HG03139 (cell line): Measurements from ENCODE around the gene IER5L.
A peak's percentile ranks its signal among the peaks of the same experiment; 100 is the strongest.
"Not testable (repeated sequence)": the region's sequence is repeated elsewhere in the genome, so short reads cannot be mapped to it uniquely, and the experiment has no call there.

ENCODE experiments used
- ATAC-seq: cut with Tn5 transposase; IDR thresholded peaks from one replicate; pipeline ENCODE4 v1.9.1; 2021; ENCODE audit not compliant: unreplicated experiment

IER5L gene

DNA sequence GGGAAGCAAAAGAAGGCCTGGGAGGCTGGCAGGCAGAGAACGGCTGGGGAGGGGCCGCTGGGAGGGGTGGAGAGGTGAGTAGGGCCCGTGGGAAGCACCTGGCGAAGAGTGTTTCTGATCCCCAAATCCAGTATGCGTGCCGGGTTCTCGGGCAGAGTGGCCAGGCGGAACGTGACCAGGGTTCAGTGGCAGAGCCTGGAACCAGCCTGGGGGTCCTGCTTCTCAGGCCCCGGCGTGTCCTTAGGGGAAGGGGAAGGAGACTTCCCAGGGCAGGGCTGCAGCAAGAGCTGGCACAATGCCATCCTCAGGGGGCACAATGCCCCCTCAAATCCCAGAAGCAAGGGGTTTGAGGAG, 25.5 kb upstream of the IER5L start:
- no peak for ATAC-seq

DNA sequence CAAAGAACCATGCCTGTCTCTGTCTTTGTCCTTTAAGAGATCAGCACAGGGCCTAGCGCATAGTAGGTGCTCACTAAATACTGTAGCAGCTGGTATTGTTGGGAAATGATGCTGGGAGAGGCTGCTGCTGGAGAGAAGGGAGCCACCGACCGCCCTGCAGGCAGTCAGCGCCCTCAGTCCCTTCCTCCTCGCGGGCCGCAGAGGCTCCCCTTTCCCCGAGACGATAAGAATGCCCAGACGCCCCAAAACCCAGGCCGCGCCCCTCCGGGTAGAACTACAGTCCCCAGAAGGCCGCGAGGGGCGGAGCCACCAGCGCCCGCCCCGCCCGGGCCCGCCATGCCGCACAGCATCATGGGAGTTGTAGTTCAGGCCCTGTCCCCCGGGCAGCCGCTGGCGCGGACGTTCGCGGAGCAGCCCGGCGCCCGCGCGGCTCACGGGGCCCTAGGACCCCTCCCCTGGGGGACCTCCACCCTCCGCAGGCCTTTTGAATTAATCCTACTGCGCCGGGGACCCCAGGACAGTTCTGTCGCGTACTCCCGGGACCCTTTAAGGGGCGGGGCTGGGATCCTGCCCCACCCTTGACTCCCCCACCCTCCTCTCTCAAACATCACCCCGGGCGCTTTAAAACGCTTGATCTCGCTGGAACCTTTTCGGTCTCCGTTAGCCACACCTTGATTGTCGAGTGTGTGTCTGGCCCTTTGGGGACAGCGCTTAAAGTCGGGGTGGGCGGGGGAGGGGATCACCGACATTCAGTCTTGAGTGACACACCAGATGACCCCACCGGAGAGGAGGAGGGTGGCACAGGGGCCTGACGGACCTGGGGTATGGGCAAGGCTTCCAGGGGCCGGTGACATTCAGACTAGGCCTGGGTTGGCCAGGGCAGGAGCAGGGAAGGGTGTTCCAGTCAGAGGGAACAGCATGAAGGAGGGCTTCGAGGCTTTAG, 24.8 kb upstream of the IER5L start:
- ATAC-seq, result peak; percentile 83

DNA sequence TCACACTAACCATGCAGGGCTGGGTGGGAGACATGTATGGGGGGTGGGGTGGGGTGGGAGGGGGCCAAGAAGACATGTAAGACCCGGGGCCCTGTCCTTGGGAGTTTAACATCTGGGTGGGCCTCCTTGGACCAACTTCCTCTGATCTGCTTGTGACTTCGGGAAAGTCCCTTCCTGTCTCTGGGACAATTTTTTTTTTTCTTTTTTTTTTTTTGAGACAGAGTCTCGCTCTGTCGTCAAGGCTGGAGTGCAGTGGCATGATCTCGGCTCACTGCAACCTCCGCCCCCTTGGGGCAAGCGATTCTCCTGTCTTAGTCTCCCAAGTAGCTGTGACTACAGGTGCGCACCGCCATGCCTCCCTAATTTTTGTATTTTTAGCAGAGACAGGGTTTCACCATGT, 23.8 kb upstream of the IER5L start:
- ATAC-seq, result no peak

DNA sequence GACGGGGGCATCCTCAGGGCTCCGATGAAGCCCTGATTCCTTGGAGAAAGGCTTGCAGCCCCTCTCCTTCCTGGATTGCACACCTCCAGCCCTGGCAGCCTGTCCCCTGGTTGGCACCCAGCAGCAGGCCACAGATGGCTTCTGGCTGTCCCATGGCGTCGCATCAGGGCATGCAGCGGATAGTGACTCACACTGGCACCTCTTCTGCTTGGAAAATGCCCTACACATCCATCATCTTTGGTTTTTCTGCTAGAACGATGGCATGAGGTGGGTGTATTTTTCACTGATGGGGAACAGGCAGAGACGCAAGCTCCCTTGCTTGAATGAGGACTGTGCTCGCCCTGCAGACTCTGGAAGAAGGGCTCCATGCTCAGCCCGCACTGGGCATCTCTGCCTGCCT, 23.2 kb upstream of the IER5L start:
- ATAC-seq, result no peak

DNA sequence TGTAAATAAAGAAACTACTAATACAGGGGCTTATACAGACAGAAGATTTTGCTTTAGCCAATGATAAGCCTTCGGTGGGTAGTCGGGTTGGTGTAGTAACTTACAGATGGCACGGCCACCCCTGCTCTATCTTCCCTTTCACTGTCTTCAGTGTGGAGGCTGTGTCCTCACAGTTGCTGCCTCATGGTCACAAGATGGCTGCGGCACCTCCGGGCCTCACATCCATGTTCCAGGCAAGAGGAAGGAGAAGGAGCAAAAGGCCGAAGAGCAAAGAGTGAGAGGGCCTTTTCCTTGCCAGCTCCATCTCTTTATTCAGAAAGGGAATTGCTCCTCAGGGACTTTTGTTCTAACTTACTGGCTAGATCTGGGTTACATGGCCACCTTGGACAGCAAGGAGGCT, 22.2 kb upstream of the IER5L start:
- ATAC-seq, result no peak

DNA sequence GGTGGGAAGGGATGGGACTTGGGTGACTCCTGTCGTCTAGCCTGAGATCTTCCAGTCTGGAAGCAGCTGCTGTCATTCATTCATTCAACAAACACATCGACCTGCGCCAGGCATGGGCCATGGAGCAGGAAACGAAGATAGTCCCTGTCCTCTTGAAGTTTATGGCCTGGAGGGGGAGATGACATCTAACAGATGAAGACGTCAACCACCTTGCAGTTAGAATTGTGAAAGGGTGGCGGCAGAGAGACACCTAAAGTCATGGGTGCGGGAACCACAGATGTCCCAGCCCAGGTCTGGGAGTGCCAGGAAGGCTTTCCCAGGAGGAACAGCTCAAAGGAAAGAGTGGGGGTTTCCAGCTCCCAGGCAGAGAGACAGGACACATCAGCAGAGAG, 21.0 kb upstream of the IER5L start:
- no peak for ATAC-seq

DNA sequence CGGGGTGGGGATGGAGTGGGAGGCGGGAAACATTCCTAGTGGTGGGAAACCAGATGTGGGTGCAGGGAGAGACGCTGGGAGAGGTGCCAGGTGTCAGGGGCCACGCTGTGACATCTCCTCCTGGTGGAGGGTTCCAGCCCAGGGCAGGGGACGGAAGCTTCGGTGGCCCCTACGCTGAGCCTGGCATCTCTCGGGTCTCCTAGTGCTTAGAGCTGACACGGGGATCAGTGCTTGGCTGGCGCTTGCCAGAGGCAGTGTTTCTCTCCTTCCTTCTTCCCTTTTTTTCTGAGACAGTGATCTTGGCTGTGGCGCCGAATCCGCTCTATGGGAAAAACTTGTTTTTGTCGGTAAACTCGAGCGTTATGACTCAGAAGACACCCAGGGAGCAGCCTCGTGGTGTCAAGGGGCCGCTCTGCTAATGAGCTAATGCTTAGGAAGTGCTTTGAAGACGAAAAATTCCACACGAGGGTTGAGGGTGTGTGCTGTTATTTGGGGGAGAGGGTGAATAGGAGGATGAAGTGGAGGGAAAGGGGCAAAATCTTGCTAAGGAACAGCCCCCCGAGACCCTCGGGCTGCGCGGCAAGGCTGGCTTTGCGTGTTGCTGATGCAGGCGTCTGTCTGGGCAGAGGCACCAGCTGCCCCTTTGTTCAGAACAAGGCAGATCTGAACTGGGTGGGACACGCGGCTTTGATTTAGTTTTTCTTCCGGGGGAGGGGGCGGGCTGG, 20.4 kb upstream of the IER5L start:
- no peak for ATAC-seq

DNA sequence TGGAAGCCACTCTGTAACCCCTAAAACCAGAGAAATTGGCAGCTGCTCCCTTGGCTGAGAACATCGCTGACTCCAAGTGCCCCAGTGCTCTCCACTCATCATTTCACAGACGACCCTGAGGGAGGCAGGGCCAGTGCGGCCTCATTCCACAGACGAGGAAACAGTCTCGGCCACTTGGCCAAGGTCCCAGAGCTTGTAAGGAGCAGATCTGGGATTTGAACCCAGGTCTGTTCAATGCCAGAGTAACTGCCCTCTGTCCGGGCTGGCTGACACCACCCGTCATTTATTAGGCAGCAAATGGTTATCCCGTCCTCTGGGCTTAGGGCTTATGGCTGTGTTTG, 19.9 kb upstream of the IER5L start:
- ATAC-seq, result no peak

DNA sequence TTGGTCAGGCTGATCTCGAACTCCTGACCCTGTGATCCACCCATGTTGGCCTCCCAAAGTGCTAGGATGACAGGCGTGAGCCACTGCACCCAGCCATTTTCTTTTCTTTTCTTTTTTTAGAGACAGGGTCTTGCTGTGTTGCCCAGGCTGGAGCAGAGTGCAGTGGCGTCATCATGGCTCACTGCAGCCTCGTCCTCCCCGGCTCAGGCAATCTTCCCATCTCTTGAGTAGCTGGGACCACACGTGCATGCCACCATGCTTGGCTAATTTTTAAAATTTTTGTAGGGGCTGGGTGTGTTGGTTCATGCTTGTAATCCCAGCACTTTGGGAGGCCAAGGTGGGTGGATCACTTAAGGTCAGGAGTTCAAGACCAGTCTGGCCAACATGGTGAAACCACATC, 19.0 kb upstream of the IER5L start:
- not testable (repeated sequence) for ATAC-seq

DNA sequence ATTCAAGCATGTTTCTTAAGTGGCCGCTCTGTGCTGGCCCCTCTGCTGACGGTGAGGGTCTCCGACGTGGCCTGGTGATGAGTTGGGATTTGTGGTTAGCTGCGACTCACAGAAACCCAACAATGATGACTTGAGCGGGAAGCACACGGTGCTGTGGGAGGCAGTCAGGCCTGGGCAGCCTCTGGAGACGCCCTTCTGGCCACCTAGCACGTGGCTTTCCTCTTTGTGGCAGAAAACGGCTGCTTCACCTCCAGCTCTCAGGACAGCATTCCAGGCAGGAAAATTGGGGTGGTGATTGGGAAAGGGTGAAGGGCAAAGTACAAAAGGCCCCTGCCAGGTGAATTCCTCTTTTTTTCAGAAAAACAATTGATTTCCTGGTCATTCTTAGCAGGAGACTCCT, 17.5 kb upstream of the IER5L start:
- ATAC-seq, result no peak

DNA sequence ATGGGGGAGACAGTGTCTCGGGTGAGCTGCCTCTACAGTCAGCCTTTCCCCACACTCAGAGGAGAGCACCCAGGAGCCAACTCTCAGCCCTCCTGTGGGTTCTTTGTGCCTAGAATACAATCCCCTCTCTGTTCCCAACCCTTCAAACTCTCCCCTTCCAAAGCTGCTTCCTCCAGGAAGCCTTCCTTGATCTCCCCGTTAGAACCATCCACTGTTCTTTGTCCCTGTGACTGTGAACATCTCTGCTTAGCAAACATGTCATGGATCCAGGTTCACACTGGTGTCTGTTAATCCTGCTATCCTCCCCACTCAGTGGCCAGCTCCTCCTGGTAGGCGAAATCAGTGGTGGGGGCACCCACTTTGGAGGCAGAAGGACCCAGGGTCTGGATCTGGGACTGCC, 16.2 kb upstream of the IER5L start:
- ATAC-seq, result no peak

DNA sequence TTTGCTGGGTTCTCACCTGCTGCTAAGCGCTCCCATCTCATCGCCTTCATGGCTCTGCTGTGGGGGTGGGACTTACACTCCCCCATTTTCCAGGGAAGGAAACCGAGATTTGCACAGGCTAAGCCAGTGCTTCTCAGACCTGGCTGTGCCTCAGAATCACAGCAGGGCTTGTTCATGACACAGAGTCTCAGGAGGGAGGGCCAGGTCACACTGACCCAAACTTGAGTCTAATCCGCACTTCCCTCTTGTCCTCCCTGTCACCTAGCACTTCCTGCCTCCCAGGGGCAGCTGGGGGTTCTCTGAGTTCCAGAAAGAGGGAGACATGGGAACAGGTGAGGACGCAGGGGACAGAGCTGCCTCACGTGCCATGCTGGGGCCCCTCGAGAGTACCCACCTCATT, 15.6 kb upstream of the IER5L start:
- ATAC-seq, result no peak

DNA sequence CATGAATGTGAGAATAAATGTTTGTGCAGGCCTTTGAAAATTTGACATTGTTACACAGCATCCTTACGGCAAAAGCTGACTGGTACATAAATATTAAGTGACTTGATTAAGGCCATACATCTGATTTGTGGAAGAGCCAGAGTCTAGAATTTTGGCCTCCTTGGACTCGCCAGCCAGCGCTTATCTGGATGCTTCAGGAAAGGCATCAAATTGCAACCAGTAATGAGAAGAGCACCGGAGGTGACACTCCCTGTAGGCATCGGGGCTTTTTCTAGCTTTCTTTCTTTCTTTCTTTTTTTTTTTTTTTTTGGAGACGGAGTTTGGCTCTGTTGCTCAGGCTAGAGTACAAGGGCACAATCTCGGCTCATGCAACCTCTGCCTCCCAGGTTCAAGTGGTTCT, 13.2 kb upstream of the IER5L start:
- no peak for ATAC-seq

DNA sequence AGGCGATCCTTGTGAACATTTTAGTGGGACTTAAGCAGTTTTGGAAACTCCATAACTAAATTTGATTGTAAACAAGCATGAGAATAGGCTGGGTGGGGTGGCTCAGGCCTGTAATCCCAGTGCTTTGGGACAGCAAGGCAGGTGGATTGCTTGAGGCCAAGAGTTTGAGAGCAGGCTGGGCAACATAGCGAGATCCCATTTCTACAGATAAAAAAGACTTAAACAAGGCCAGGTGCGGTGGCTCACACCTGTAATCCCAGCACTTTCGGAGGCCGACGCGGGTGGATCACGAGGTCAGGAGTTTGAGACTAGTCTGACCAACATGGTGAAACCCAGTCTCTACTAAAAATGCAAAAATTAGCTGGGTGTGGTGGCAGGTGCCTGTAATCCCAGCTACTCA, 11.9 kb upstream of the IER5L start:
- not testable (repeated sequence) for ATAC-seq

DNA sequence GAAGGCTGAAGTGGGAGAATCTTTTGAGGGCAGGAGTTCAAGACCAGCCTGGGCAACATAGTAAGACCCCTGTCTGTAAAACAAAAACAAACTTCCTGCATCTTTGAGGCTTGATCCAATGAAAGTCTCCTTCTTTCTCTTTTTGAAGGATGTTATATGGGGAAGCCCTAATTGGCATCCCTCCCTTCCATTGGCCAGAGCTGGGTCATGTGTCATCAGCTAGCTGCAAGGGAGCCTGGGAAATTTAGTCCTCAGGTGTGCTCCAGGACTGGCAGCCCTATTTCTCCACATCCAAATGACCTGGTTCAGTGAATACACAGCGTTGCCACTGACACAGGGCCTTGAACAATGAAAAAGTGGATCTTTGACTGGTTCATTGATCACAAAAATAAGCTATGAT, 9.0 kb upstream of the IER5L start:
- ATAC-seq, result no peak

DNA sequence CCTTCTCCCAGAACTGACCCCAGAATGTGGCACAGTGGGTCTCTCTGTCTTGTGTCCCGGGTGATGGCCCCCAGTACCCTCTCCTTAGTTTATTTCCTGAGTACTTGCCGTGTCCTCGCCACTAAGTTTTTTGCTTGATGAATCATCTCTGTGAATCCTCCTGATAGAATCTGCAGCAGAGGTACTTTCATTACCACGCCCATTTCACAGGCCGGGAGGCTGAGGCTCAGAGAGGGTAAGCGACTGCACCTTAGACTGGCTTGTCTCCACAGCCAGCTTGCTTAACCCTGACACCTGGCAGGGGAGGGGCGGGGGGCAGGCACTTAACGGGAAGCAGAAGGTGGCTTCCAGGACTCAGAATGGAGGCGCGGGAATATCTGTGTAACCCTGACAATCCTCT, 7.9 kb upstream of the IER5L start:
- ATAC-seq, result no peak

DNA sequence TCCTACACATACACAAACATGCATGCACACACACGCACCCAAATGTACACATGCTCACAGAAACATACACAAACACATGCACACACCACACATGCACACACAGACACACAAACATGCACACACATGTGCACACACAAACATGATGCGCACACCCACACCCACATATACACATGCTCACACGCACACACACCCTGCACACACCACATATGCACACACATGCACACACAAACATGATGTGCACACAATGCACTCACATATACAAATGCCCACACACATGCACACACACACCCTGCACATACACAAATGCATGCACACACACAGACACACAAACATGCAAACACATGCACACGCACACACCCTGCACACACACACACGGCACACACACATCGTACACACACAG, 7.3 kb upstream of the IER5L start:
- no peak for ATAC-seq

DNA sequence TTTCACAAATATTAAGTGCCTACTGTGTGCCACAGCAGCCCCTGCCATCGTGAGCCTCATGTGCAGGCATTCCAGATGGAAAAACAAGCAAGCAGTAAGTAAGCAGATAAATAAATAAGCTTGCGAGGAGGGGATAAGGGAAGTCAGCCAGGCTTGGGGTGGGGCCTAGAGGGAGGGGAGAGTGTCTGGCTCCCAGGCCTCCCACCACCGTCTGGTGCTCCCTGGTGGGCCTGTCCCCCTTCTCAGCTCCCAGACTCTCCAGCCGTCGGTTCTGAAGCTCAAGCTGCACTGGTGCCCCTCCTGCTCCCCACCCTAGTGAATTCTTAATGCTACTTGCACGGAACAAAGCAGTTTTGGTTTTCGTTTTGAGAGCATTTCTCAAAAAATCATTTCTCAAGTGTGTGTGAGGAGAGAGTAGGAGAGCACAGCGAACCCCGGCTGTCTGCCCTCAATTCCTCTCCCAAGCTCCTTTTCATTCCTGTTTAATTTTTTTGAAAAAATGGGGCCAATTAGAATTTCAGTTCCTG, 6.6 kb upstream of the IER5L start:
- no peak for ATAC-seq

DNA sequence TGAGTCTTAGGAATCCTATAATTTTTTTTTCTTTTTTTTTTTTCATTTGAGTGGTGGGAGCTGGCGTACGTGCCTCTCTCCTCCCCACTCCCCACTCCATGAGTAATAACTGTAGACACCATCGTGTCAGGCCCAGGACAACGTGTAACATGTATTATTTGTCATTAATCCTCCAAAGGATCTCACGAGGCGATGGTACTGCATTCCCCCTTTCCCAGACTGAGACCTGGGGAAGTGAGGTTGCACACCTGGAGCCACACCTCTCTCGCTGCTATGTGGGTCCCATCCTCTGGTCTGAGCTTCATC, 6.1 kb upstream of the IER5L start:
- ATAC-seq, result no peak

DNA sequence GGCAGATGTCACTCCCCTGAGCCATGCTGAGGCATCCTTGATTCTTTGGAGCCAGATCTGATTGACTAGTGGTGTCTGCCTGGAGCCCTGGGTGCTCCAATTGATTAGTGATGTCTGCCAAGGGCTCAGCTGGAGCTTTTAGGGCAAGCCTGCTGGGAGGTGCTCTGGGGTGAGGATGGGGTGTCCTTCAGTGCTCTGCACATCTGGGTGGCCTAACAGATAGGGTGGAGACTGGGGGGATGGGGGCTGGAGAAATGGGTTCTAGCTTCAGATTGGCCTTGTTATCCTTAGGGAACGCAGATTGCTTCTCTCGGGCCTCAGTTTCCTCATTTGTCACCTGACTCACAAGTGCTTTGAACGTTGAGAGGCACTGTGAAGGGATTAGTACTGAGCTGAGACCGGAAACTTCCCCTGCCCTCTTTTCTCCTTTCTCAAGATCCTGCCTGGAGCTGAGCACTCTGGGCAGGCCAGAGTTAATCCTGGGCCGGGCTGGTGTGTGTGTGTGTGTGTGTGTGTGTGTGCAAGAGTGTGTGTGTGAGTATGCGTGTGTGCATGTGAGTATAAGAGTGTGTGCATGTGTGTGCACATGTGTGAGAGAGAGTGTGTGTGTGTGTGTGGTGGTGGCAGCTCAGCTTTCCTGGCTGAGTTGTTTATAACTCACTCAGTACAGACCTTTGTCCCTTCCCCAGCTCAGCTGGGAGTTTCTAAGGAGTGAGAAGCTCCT, 5.6 kb upstream of the IER5L start:
- no peak for ATAC-seq

DNA sequence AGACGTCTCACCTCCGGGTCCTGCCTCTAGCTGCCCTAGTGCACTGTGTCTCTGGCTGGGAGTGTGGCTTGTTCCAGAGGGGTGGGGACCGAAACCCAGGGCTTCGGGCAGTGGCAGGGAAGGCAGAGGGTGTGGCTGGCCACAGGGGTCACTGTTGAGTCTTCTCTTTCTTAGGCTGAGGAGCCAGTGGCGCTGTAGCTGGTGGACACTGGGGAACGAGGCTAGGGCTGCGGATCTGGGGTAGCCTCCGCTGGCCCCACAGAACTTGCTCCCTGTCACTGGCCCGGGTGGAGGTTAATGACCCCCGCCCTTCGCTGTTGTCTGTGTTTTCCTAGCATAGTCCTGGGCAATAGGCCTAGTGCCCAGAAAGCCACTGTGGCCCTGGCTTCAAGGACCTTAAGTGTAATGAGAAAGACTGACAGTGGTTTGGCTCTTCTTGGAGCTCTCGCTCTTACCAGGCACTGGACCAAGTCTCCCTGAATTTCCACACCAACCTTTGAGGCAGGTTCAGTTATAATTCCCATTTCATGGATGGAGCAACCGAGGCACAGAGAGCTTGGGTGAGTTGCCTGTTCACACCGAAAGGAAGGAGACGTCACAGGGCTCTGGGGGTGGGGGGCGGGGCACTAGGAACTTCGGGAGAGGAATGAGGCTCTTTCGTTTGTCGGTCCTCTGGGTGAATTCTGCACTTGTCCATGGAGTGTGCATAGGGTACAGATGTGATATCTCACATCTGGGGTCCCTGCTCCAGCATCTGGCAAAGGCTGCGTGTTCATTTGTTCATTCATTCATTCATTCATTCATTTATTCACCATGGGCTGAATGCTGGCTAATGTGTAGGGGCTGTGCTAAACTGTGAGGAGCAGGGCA, 4.8 kb upstream of the IER5L start:
- ATAC-seq, result no peak
